Activated effector memory CD4-positive, alpha-beta T cell treated with anti-CD3 and anti-CD28 coated beads, Interleukin-2, amount 50 U/mL, for 16 hours (primary cell): ENCODE data around the gene CHCHD3.

ENCODE experiments used
- DNase-seq: peaks from one replicate; pipeline ENCODE4 v3.0.0-alpha.2; 2020

CHCHD3 gene

GRCh38 chr7:132764762-132765161 is 317.1 kb downstream of the CHCHD3 start:
- DNase-seq: no peak

GRCh38 chr7:132760866-132761265 is 321.0 kb downstream of the CHCHD3 start:
- no peak for DNase-seq

- DNase-seq: no peak
Measured at GRCh38 chr7:132760244-132760623, 321.7 kb downstream of the CHCHD3 start.

GRCh38 chr7:132759482-132760243 is 322.2 kb downstream of the CHCHD3 start:
- no peak for DNase-seq

GRCh38 chr7:132758986-132759385 is 322.9 kb downstream of the CHCHD3 start:
- no peak for DNase-seq

GRCh38 chr7:132757783-132758182 is 324.1 kb downstream of the CHCHD3 start:
- no peak for DNase-seq

GRCh38 chr7:132756484-132756990 is 325.4 kb downstream of the CHCHD3 start:
- DNase-seq: no peak

- no peak for DNase-seq
Measured at GRCh38 chr7:132755538-132756483, 326.1 kb downstream of the CHCHD3 start.

- DNase-seq: no peak
Measured at GRCh38 chr7:132752431-132752830, 329.5 kb downstream of the CHCHD3 start.

- no peak for DNase-seq
Measured at GRCh38 chr7:132751244-132751647, 330.6 kb downstream of the CHCHD3 start.

GRCh38 chr7:132750530-132751217 is 331.2 kb downstream of the CHCHD3 start:
- DNase-seq: no peak

- no peak for DNase-seq
Measured at GRCh38 chr7:132750096-132750495, 331.8 kb downstream of the CHCHD3 start.

- no peak for DNase-seq
Measured at GRCh38 chr7:132745510-132745909, 336.4 kb downstream of the CHCHD3 start.

- no peak for DNase-seq
Measured at GRCh38 chr7:132743974-132744373, 337.9 kb downstream of the CHCHD3 start.

- no peak for DNase-seq
Measured at GRCh38 chr7:132742189-132742612, 339.7 kb downstream of the CHCHD3 start.

- no peak for DNase-seq
Measured at GRCh38 chr7:132740176-132740575, 341.7 kb downstream of the CHCHD3 start.

- DNase-seq: no peak
Measured at GRCh38 chr7:132739271-132739955, 342.5 kb downstream of the CHCHD3 start.

GRCh38 chr7:132738254-132738653 is 343.6 kb downstream of the CHCHD3 start:
- DNase-seq: no peak

- no peak for DNase-seq
Measured at GRCh38 chr7:132735476-132735875, 346.4 kb downstream of the CHCHD3 start.
